Measurements from ENCODE around the gene PRR15.
"Not testable (repeated sequence)": the region's sequence is repeated elsewhere in the genome, so short reads cannot be mapped to it uniquely, and the experiment has no call there.

The PRR15 gene, protein sequence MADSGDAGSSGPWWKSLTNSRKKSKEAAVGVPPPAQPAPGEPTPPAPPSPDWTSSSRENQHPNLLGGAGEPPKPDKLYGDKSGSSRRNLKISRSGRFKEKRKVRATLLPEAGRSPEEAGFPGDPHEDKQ

DNA sequence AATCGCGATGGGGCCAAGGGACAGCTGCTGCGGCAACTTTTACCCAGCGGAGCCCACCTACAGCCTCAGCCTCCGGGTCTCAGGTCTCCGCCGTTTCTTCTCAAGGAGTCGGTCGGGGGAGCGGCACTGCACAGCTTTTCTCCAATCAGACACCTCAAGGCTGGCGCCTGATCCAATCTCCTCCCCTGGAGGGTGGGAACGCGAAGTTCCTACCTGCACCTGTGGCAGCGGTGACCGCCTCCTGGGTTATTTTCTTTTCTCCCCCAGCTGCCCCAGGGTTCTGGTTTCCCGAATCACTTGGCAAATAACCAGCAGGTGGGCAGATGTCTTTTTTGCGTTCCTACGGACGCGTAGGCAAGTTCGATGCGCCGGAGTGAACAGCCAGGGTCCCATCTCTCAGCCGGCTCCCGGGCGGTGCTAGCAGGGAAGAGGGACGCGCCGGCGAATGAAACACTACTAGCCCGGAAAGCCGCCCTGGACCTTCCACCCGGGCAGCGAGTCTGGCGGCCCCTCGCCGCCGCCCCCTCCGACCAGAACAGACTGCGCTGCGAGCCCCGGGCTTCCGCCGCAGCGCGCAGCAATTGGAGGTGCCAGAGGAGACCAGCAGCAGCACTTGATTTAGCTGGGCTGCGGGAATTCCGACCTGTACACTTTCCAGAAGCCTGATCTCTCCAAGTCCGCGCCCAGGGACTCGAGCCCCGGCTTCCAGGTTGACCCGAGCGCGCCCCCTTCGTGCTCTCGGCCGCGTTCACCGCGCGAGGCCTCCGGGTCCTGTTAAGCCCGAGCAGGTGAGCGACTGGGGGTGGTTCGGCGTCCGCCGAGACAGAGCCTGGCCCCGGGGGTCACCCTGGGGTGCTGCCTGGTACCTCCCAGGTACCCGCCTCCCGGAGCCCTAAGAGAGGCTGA lies at the start of gene PRR15:
Gene PRR15, plus strand, starts transcription at position 246 of the 906 bp plus-strand sequence. CDS start 2,495 bp downstream, outside the sequence.
- no peak for DNase-seq

DNA sequence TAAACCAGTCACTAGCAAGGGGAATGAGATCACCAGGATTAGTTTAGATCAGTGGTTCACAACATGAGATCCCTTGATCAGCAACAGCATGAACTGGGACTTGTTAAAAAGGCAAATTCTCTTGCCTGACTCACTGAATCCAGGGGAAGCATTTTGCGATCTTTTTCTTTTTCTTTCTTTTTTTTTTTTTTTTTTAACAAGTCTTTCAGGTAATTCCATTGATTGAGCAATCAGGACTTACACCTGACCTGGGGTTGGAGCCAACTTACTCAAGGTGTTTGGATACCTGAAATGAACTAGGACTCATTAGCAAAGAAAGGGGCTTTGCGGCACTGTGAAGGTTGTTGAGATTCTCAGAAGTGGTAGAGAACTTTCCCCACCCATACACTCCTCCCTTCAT lies 47.1 kb upstream of the PRR15 start:
- DNase-seq = no peak

DNA sequence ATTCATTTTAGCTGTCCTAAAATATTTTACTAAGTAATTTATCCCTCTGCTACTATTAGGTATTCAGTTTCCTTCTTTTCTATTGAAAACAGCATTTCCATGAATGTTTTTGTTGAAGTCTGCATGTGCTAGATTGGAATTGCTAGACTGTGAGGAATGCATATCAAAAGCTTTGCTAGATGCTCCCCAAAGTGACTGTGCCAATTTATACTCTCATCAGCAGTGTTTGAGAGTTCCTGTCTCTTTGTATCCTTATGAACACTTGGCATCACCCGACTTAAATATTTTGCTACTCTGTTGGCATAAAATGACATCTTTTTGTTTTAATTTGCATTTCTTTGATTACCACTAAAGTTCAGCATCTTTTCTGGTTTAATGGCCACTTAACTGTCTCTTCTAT lies 45.0 kb upstream of the PRR15 start:
- DNase-seq = no peak

DNA sequence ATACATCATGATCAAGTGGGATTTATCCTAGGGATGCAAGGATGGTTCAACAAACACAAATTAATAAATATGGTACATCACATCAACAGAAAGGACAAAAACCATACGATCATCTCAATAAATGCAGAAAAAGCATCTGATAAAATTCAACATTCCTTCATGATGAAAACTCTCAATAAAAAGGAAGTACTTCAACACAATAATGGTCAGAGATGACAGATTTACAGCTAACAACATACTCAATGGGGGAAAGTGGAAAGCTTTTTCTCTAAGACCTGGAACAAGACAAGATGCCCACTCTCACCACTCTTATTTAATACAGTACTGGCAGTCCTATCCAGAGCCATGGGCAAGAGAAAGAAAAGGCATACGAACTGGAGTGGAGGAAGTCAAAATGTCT lies 39.9 kb upstream of the PRR15 start:
- no peak for DNase-seq

DNA sequence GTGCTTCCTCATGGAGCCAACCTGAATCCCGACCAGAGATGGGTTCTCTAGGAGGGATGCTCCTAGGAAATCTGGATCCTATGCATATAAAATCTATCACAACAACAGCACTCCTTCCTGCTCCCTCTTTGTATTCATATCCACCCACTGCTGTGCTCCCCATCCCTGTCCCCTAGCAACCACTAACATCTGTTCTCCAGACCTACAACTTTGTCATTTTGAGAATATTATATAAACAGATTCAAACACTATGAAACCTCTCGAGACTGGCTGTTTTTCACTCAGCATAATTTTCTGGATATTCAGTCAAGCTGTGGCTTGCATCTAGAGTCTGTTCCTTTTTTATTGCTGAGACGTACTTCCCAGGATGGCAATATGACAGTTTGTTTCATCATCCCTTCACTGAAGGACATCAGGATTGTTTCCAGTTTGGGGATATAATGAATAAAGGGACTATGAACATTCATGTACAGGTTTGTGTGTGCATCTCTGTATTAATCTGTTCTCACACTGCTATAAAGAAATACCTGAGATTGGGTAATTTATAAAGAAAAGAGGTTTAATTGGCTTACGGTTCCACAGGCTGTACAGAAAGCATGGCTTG lies 36.0 kb upstream of the PRR15 start:
- DNase-seq = no peak

DNA sequence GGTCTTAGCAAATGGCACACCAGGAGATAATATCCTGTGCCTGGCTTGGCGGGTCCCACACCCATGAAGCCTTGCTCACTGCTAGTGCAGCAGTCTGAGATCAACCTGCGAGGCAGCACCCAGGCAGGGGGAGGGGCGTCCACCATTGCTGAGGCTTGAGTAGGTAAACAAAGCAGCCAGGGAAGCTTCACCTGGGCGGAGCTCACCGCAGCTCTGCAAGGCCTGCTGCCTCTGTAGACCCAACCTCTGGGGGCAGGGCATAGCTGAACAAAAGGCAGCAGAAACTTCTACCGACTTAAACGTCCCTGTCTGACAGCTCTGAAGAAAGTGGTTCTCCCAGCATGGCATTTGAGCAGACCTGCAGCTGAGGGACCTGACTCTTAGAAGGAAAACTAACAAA lies 35.1 kb upstream of the PRR15 start:
- not testable (repeated sequence) for DNase-seq

GRCh38 chr7:29538389-29538788 lies 25.2 kb upstream of the PRR15 start:
- DNase-seq = no peak

DNA sequence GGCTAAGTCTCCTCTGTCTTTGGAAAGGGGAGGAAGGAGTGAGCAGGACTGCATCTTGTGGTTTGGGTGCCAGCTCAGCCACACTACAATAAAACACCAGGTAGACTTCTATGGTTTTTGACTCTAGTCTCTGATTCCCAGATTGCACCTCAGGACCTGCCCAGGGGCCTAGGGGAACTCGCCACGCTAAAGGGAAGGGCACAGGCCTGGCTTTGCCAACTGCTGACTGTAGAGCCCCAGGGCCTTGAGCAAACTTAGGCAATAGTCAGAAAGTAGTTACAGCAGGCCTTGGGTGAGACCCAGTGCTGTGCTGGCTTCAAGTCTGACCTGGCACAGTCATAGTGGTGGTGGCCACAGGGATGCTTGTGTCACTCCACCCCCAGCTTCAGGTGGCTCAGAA lies 24.2 kb upstream of the PRR15 start:
- no peak for DNase-seq

- no peak for DNase-seq
These were observed 16.2 kb upstream of the PRR15 start for GRCh38 chr7:29547421-29547820.

DNA sequence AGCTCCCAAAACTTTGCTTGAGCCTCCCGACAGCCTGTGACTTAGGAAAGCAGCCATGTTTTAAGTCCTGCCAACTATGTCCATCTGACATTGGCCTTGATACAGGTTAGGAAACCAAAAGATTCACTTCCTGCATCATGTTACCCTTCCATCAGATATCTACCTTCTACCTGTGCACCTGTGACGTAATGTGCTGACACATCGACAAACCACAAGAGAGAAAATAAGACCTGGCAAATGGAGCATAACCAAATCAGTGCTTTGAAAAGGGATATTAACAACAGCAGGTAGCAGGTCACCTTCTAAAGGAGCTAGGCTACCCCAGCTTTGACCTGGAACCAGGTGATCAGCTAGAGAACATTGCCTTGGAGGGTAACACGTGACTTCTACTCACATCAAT lies 14.8 kb upstream of the PRR15 start:
- DNase-seq = no peak

DNA sequence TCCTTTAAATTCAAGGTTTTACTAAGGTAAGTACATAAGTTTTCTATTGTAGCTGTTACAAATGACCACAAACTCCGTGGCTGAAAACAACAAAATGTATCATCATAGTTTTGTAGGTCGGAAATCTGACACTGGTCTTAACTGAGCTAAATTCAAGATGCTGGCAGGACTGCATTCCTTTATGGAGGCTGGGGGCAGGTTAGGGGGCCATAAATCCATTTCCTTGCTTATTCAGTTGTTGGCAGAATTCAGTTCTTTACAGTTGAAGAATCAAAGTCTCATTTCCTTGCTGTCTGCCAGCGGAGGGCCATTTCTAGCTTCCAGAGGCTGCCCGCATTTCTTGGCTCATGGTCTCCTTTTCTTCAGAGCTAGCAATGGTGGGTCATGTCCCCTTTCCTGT lies 11.2 kb upstream of the PRR15 start:
- DNase-seq = no peak

GRCh38 chr7:29555061-29555460 lies 8.6 kb upstream of the PRR15 start:
- no peak for DNase-seq

DNA sequence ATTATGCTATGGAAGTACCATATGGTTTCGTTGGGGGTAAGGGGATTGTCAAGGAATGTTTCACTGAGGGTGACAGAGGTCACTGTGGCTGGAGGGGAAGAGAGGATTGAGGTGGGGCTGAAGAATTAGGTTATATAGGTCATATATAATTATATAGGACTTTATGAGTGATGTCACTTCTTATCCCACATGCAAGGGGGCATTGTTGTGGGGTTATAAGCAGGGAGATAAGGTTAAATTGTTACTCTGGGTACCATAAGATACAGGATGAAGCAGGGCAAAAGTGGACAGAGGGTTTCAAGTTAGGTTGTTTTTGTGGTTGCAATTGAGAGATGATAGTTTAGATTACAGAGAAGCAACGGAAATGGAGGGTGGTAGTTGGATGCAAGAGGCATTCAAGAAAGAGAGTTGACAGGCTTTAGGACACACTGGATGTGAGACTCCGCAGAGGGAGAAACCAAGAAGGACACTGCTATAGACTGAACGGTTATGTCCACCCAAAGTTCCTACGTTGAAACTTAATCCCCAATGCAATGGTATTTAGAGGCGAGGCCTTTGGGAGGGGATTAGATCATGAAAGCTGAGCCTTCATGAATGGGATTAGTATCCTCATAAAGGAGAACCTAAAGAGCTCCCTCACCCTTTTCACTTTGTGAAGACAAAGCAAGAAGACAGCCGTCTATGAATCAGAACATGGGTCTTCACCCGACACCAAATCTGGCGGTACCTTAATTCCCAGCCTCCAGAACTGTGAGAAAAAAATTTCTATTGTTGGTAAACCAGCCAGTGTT lies 7.0 kb upstream of the PRR15 start:
- no peak for DNase-seq

DNA sequence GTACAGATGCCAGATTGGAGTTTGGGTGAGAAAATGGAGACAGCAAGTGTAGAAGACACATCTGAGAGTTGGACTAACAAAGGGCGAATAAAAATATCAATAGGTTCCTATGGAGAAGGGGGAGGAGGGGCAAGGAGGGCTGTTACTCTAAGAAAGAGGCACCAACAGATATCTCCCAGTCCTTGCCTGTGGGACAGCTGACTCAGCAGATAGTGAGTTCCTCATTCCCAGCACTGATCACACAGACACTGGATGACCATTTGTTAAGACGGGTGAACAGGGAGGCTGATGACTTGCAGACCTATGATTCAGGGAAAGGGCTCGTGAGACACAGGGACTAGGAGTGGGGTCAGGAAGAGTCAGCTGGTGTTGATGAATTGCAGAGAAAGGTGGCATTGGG lies 5.7 kb upstream of the PRR15 start:
- no peak for DNase-seq

DNA sequence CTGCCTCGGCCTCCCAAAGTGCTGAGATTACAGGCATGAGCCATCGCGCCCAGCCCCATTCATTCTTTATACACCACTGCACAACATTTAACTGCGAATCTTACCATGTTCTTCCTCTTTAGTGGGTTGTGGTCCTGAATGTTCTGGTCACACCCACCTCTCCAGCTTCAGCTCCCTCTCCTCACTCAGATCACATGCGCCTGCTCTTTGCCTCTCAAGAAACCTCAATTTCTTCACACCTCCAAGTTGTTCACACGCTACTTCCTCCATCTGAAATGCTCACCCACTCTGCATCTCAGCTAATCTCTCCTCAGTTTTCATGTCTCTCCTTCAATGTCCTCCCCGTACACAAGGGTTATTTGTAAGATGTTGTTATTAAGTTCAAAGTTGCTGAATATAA lies 2.4 kb upstream of the PRR15 start:
- DNase-seq = no peak

DNA sequence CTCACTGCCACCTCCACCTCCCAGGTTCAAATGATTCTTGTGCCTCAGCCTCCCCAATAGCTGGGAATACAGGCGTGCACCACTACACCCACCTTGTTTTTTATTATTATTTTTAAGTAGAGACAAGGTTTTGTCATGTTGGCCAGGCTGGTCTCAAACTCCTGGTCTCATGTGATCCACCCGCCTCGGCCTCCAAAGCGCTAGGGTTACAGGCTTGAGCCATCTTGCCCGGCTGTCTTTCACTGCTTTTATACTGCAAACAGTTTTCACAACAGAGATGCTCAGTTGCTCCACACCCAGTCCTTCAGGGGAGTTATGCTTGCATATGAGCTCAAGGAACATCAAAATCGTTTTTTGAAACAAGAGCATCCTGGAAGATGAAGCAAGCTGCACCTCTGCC lies 1.3 kb upstream of the PRR15 start:
- no peak for DNase-seq

DNA sequence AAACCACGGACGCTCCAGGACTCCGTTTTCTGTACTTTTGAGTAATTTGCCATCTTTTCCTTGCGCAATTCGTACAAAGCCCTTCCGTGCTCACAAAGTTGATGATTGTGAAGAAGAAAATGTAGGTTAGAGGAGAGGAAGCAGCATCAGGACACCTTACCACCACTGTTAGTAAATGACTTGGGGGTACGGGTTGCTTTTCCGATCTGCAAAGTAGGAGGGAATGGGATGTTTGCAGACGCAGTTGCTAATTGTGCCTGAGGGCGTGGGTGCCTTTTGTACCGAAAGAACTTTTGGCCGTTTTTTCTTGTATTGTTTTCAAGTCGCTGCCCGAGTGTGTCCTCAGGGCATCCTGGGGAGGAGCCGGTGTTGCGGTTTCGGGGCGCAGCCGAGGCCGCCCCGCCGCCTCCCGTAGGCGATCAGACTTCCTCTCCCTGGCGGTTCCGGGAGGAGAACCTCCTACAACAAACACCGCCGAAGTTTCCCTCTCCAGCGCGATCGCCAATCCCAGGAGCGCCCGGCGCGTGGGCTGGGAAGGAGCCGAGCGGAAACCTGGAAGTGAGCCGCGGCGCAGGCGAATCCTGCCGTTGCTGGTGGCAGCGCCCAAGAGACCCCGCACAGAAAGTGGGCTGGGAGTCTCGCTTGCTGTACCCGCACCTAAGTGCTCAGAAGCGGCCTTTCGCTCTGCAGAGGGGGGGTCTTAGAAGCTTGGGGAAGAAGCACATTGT lies 1.0 kb downstream of the PRR15 start:
- no peak for DNase-seq

DNA sequence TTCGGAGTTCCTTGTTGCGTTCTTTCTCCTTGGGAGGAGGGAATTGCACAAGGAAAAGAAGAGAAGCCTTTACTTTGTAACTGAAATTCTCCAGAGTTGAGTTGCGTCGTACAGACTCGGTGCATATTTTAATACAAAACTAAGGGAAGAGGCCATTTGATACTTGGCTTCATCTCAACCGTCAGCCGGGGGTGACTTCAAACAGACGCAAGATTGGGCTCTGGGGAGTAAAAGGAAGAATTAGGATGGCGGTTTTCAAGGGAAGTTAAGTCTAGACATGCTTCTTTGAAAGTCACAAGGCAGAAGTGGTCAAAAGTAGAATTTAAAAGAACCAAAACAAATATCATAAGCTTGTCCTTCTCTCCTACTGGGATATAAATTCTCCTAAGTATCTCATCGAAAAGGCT lies 1.6 kb downstream of the PRR15 start:
- no peak for DNase-seq

DNA sequence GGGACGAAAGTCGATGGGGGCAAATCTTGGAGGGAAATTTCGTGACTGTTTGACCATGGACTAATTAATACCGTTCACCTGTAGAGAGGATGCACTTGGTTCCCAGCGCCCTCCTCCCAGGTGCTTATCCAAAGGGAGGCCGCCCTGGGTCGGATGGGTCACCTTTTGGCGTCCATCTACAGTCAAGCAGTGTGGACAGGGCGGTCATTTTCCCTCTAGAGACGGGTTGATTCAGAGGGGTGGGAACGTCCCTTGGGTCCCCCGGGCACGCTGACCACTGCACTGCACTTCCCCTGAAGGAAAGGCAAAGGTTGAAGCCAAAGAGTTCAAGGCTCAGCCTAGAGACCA lies 2.0 kb downstream of the PRR15 start:
- no peak for DNase-seq

DNA sequence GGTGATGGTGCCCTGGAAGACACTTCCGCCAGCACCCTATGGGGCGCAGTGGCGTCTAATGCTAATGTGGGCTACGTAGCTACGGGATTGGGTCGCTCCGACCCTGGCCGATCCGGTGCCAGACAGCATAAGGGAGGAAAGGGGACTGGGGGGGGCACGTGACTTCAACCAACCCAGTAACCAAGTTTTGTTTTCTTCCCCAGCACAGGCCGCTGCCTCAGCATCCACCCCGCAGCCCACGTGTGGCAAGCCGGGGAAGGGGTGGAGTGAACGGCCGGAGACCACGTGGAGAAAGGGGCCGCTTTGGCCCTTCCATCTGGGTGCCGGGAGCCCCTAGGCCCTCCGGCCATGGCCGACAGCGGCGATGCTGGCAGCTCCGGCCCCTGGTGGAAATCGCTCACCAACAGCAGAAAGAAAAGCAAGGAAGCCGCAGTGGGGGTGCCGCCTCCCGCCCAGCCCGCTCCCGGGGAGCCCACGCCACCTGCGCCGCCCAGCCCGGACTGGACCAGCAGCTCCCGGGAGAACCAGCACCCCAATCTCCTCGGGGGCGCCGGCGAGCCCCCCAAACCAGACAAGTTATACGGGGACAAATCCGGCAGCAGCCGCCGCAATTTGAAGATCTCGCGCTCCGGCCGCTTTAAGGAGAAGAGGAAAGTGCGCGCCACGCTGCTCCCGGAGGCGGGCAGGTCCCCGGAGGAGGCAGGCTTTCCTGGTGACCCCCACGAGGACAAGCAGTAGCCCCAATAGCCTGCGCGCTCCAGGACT lies 2.5 kb downstream of the PRR15 start:
- DNase-seq = no peak

- no peak for DNase-seq
These were observed 3.5 kb downstream of the PRR15 start for GRCh38 chr7:29567174-29567573.

GRCh38 chr7:29569648-29570047 lies 6.0 kb downstream of the PRR15 start:
- no peak for DNase-seq
